Astrocyte of the cerebellum (primary cell): ENCODE data around the gene CTSO.

Experiments used
- DNase-seq: peaks from one replicate; pipeline ENCODE4 v3.0.0-alpha.2; 2011; ENCODE audit warnings: low read depth
- H3K4me3 ChIP-seq: 2 replicates; pipeline ENCODE4 v1.5.1; 2011; ENCODE audit warnings: mild to moderate bottlenecking, low read depth, low read length, moderate library complexity
- in situ Hi-C: cut with HindIII; loops from 2 replicates; pipeline ENCODE4 v1.10.0; 2017; ENCODE audit warnings: low sequenced_read_pairs
- TF ChIP-seq, protein P1 (sequence below): IDR thresholded peaks from 2 replicates; pipeline ENCODE4 v1.5.1; 2012; ENCODE audit warnings: low read length, low read depth, moderate library complexity, mild to moderate bottlenecking; ENCODE audit errors: missing control alignments

The CTSO gene

GRCh38 chr4:155887847-155888570, 65.7 kb downstream of the CTSO start:
- TF ChIP-seq, protein P1, sequence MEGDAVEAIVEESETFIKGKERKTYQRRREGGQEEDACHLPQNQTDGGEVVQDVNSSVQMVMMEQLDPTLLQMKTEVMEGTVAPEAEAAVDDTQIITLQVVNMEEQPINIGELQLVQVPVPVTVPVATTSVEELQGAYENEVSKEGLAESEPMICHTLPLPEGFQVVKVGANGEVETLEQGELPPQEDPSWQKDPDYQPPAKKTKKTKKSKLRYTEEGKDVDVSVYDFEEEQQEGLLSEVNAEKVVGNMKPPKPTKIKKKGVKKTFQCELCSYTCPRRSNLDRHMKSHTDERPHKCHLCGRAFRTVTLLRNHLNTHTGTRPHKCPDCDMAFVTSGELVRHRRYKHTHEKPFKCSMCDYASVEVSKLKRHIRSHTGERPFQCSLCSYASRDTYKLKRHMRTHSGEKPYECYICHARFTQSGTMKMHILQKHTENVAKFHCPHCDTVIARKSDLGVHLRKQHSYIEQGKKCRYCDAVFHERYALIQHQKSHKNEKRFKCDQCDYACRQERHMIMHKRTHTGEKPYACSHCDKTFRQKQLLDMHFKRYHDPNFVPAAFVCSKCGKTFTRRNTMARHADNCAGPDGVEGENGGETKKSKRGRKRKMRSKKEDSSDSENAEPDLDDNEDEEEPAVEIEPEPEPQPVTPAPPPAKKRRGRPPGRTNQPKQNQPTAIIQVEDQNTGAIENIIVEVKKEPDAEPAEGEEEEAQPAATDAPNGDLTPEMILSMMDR, result no peak
- H3K4me3 ChIP-seq, result no peak overlapping the region
- DNase-seq, result no peak
- in situ Hi-C loops, result no loop called here

DNA sequence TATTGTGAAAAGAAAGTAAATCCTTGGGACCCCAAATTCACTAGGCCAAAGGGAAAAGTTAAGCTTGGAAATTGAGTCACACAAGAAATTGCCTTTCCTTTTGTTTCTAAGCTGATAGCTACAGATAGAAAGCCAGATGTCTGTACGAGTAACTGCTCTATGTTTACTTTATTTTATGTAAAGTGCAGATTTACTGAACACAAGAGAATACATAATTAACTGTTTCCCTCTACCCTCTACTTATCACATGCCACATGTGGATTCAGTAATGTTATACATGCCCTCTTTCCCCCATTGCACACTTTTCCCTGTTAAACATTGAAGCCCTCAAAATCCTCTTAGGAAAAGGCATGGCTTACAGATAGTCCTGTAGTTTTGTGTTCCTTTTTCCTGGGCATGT, 66.6 kb downstream of the CTSO start:
- in situ Hi-C loops, result no loop called here
- H3K4me3 ChIP-seq, result no peak overlapping the region
- TF ChIP-seq, protein P1, result no peak
- no peak for DNase-seq

DNA sequence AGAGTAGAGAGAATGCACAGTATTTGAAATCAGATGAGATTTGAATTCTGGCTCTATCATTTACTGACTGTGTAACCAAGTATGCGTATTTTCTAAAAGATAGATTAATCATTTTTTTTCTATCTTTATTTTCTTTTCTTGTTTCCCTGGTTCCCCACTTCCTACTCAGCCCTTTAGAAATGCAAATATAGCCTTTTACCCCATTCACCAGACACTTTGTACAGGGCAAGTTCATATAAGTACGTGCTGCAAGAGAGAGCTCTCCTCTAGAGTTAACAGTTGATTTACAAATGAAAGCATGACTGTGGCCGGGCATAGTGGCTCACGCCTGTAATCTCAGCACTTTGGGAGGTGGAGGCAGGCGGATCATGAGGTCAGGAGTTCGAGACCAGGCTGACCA, 68.0 kb downstream of the CTSO start:
- DNase-seq, result no peak
- H3K4me3 ChIP-seq, result no peak overlapping the region
- in situ Hi-C loops, result no loop called here
- TF ChIP-seq, protein P1, result no peak

GRCh38 chr4:155883895-155884294, 69.8 kb downstream of the CTSO start:
- DNase-seq, result no peak
- no peak overlapping the region for H3K4me3 ChIP-seq
- TF ChIP-seq, protein P1, result no peak
- in situ Hi-C loops, result no loop called here

- TF ChIP-seq, protein P1, result no peak
- in situ Hi-C loops, result no loop called here
- DNase-seq, result no peak
- H3K4me3 ChIP-seq, result no peak overlapping the region
Measured at GRCh38 chr4:155881555-155881954, 72.1 kb downstream of the CTSO start.

- no peak overlapping the region for H3K4me3 ChIP-seq
- TF ChIP-seq, protein P1, result no peak
- in situ Hi-C loops, result no loop called here
- no peak for DNase-seq
Measured at GRCh38 chr4:155879767-155880166, 73.9 kb downstream of the CTSO start.
